Measurements from ENCODE around the gene FBXO42.

DNA sequence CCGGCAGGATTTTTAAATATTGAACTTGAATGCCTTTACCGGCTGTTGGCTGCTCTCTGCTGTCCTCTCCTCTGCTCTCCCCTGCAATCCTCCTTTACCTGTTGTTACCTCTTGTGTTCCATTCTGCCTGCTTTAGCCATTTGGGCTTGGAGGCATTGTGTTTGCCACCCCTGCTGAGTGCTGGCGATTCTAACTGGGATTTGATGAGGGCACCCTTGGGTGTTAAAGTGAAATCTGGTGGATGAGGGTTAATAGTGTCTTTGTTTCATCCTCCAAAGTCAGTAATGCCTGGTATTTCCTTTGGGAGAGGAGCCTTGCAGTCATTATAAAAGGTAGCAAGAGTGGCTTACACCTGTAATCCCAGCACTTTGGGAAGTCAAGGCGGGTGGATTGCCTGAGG lies 24.7 kb upstream of the FBXO42 start:
- TF ChIP-seq, protein P1, sequence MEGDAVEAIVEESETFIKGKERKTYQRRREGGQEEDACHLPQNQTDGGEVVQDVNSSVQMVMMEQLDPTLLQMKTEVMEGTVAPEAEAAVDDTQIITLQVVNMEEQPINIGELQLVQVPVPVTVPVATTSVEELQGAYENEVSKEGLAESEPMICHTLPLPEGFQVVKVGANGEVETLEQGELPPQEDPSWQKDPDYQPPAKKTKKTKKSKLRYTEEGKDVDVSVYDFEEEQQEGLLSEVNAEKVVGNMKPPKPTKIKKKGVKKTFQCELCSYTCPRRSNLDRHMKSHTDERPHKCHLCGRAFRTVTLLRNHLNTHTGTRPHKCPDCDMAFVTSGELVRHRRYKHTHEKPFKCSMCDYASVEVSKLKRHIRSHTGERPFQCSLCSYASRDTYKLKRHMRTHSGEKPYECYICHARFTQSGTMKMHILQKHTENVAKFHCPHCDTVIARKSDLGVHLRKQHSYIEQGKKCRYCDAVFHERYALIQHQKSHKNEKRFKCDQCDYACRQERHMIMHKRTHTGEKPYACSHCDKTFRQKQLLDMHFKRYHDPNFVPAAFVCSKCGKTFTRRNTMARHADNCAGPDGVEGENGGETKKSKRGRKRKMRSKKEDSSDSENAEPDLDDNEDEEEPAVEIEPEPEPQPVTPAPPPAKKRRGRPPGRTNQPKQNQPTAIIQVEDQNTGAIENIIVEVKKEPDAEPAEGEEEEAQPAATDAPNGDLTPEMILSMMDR (conservative IDR thresholded peaks at IDR 0.05; ENCODE audit: low read depth in 2 of 2) = no peak
- no peak for TF ChIP-seq EZH2phosphoT487 (IDR thresholded peaks at IDR 0.05; ENCODE audit: unreplicated experiment)
- no peak for TF ChIP-seq EZH2 (IDR thresholded peaks at IDR 0.05; ENCODE audit: low read depth, unreplicated experiment)
- TF ChIP-seq CREB1 (CRISPR knock-in tag; IDR thresholded peaks at IDR 0.05; ENCODE audit: low read depth) = no peak
- no peak for TF ChIP-seq POLR2AphosphoS5 (IDR thresholded peaks at IDR 0.05; ENCODE audit: low read depth)
- TF ChIP-seq, protein P2, sequence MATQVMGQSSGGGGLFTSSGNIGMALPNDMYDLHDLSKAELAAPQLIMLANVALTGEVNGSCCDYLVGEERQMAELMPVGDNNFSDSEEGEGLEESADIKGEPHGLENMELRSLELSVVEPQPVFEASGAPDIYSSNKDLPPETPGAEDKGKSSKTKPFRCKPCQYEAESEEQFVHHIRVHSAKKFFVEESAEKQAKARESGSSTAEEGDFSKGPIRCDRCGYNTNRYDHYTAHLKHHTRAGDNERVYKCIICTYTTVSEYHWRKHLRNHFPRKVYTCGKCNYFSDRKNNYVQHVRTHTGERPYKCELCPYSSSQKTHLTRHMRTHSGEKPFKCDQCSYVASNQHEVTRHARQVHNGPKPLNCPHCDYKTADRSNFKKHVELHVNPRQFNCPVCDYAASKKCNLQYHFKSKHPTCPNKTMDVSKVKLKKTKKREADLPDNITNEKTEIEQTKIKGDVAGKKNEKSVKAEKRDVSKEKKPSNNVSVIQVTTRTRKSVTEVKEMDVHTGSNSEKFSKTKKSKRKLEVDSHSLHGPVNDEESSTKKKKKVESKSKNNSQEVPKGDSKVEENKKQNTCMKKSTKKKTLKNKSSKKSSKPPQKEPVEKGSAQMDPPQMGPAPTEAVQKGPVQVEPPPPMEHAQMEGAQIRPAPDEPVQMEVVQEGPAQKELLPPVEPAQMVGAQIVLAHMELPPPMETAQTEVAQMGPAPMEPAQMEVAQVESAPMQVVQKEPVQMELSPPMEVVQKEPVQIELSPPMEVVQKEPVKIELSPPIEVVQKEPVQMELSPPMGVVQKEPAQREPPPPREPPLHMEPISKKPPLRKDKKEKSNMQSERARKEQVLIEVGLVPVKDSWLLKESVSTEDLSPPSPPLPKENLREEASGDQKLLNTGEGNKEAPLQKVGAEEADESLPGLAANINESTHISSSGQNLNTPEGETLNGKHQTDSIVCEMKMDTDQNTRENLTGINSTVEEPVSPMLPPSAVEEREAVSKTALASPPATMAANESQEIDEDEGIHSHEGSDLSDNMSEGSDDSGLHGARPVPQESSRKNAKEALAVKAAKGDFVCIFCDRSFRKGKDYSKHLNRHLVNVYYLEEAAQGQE (IDR thresholded peaks at IDR 0.05; ENCODE audit: unreplicated experiment) = no peak
- TF ChIP-seq, protein P3, sequence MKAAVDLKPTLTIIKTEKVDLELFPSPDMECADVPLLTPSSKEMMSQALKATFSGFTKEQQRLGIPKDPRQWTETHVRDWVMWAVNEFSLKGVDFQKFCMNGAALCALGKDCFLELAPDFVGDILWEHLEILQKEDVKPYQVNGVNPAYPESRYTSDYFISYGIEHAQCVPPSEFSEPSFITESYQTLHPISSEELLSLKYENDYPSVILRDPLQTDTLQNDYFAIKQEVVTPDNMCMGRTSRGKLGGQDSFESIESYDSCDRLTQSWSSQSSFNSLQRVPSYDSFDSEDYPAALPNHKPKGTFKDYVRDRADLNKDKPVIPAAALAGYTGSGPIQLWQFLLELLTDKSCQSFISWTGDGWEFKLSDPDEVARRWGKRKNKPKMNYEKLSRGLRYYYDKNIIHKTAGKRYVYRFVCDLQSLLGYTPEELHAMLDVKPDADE (IDR thresholded peaks at IDR 0.05) = no peak
